Measurements from ENCODE around the gene NUF2.

DNA sequence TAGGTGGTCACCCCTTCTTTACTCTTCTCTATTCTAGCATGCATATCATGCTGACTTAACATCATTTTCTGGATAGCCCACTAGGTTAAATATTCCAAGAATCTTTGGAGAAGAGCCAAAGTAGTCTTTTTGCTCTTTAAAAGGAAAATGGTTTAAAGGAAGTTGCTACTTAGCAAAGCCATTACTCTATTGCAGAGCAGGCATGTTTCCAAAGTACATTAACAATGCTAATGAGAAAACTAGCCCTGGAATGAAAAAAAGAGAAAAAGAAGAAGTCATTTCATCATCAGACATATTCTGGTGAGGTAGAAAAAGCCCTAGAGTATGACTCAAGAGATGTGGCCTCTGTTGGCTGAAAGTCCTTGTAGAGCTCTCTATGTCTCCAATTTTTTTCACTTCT, 74.0 kb downstream of the NUF2 start:
- TF ChIP-seq CTCF (conservative IDR thresholded peaks at IDR 0.05; ENCODE audit: low read depth, low read length) (no peak), SMC3 (IDR thresholded peaks at IDR 0.05; ENCODE audit: low read depth, low read length) (no peak), MAZ (IDR thresholded peaks at IDR 0.05; ENCODE audit: borderline replicate concordance, low read depth, low read length) (no peak), RAD21 (IDR thresholded peaks at IDR 0.05; ENCODE audit: low read length) (no peak)
